ENCODE results near the gene GIMD1.
"Not testable (repeated sequence)": the region's sequence is repeated elsewhere in the genome, so short reads cannot be mapped to it uniquely, and the experiment has no call there.

GIMD1 gene

GRCh38 chr4:106347167-106347566 is 21.4 kb downstream of the GIMD1 start:
- DNase-seq: no peak

GRCh38 chr4:106344647-106344970 is 24.0 kb downstream of the GIMD1 start:
- DNase-seq: no peak

- no peak for DNase-seq
Observed at GRCh38 chr4:106343865-106344646, 24.5 kb downstream of the GIMD1 start.

GRCh38 chr4:106340774-106341173 is 27.8 kb downstream of the GIMD1 start:
- DNase-seq: no peak

GRCh38 chr4:106339431-106339830 is 29.1 kb downstream of the GIMD1 start:
- DNase-seq: no peak

GRCh38 chr4:106338671-106339070 is 29.9 kb downstream of the GIMD1 start:
- no peak for DNase-seq

- DNase-seq: no peak
Observed at GRCh38 chr4:106337916-106338315, 30.7 kb downstream of the GIMD1 start.

GRCh38 chr4:106336618-106337017 is 32.0 kb downstream of the GIMD1 start:
- DNase-seq: no peak

- no peak for DNase-seq
Observed at GRCh38 chr4:106334741-106335470, 33.7 kb downstream of the GIMD1 start.

- no peak for DNase-seq
Observed at GRCh38 chr4:106333186-106333585, 35.4 kb downstream of the GIMD1 start.

GRCh38 chr4:106329041-106329618 is 39.4 kb downstream of the GIMD1 start:
- no peak for DNase-seq

- DNase-seq: no peak
Observed at GRCh38 chr4:106325800-106326199, 42.8 kb downstream of the GIMD1 start.

- no peak for DNase-seq
Observed at GRCh38 chr4:106323119-106323518, 45.5 kb downstream of the GIMD1 start.

- DNase-seq: not testable (repeated sequence)
Observed at GRCh38 chr4:106321814-106322213, 46.8 kb downstream of the GIMD1 start.

GRCh38 chr4:106321168-106321567 is 47.4 kb downstream of the GIMD1 start:
- not testable (repeated sequence) for DNase-seq

- DNase-seq: no peak
Observed at GRCh38 chr4:106320235-106320634, 48.3 kb downstream of the GIMD1 start.

- DNase-seq: no peak
Observed at GRCh38 chr4:106318511-106318910, 50.1 kb downstream of the GIMD1 start.

- no peak for DNase-seq
Observed at GRCh38 chr4:106317815-106318214, 50.8 kb downstream of the GIMD1 start.

GRCh38 chr4:106316773-106317409 is 51.7 kb downstream of the GIMD1 start:
- no peak for DNase-seq

- peak; percentile 66 to 74 (median 71) for DNase-seq
Observed at GRCh38 chr4:106315968-106316772, 52.4 kb downstream of the GIMD1 start, which contains the start of the genes AIMP1 and TBCK. Gene AIMP1, plus strand, starts transcription at chr4:106316550. Its CDS starts 8,460 bp downstream, at chr4:106325010. Gene TBCK, minus strand, starts transcription at chr4:106316209. Its CDS starts 7,249 bp downstream, at chr4:106308960.

- DNase-seq: peak in 2 of 4 experiments; percentile 12 to 47
Observed at GRCh38 chr4:106315476-106315967, 53.1 kb downstream of the GIMD1 start.

- DNase-seq: no peak
Observed at GRCh38 chr4:106314960-106315359, 53.6 kb downstream of the GIMD1 start.
